GM12801 (cell line): ENCODE measurements around the gene CPNE6.

Experiments
- CTCF ChIP-seq: IDR thresholded peaks from one replicate; pipeline ENCODE4 v1.5.1; 2011; ENCODE audit warnings: control low read depth; ENCODE audit not compliant: insufficient read length; ENCODE audit errors: extremely low read depth

CPNE6 gene

DNA sequence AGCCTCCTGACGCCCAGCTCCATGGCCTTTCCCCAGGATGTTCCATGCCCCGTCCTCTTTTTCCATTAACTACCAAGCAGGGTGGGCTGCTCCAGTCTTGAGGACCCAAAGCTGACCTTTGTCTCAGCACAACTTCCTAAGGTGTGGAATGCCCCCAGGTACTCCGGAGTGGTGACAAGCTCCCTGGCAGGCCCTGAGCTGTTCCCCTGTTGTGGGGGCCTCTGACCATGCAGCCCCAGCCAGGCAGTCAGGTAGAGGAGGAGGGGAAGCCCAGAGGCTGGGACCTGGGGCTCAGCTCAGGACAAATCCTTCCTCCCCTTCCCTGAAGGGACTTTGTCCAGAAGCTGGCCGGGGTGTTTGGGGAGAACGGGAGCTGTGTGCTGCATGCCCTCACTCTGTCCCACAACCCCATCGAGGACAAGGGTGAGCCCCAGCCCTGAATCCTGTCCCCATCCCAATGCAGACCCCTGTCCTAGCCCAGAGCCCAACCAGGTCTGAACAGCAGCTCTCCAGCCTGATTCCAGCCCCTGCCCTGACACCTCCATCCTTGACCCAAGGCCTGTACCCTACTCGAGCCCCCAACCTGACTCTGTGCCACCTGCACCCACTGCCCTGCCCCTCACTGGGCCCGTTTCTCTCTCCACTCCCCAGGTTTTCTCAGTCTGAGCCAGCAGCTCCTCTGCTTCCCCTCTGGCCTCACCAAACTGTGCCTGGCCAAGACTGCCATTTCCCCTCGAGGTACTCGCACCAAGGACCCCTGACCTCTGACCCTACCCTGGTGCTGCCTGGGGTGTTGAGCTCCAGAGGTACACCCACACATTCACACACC, 15.2 kb upstream of the CPNE6 start:
- TF ChIP-seq CTCF = no peak

- no peak for TF ChIP-seq CTCF
Observed at GRCh38 chr14:24056800-24057184, 14.6 kb upstream of the CPNE6 start.

DNA sequence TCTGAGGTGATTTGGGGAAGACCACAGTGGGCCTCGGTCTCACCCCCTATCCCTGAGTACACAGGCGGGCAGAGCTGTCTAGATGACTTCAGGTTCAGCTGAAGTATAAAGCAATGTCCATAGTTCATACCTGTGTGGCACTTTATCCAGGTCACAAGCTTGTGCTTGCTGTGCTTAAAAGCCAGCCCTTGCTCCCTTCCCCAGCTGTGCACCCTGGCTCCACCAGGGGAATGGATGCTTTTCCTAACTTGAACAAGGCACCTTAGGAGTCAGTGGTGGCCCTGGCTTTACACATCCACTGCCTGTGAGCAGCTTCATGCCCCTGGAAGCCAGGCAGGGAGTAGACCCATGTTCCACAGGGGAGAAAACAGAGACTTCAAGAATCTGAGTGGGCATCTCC, 14.1 kb upstream of the CPNE6 start:
- TF ChIP-seq CTCF = no peak

DNA sequence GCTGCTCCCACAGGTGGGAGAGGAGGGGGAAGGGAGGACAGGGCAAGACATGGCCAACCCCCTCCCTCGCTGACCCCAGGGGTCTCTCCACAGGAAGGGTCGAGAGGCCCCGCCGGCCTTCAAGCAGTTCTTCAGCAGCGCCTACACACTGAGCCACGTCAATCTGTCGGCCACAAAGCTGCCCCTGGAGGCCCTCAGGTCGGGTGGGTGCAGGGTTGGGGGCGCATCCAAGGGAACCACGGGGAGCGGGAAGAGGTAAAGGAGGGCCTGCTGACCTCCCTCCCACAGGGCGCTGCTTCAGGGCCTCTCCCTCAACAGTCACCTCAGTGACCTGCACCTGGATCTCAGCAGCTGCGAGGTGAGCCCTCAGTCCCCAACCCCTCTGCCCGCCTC, 13.5 kb upstream of the CPNE6 start:
- no peak for TF ChIP-seq CTCF

DNA sequence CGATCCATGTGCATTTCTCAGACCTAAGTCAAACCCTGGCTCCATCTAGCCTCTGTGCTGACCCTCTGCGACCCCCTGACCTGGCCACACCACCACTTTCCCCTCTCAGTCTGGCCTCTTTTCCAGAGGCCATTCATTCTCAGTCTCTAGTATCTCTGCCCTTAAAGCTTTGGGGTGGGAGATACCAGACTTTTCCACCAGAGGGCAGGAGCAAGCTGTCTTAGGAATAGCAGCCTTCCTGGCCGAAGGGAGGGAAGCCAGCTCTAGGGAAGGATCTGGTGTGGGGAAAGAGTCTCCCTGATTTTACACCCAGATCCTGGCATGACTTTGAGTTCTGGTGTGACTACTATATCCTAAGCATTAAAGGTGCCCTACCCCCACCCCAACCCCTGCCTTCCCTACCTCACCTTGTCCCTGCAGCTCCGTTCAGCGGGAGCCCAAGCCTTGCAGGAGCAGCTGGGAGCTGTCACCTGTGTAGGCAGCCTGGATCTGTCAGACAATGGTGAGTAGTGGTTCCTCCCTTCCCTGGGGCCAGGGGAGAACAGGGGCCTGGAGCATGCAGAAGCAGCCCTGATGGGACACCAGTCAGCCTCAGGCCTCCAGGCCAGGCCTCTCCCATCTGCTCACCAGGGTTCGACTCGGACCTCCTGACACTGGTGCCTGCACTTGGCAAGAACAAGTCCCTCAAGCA, 13.0 kb upstream of the CPNE6 start:
- no peak for TF ChIP-seq CTCF

- no peak for TF ChIP-seq CTCF
Observed at GRCh38 chr14:24058951-24059475, 12.3 kb upstream of the CPNE6 start.

DNA sequence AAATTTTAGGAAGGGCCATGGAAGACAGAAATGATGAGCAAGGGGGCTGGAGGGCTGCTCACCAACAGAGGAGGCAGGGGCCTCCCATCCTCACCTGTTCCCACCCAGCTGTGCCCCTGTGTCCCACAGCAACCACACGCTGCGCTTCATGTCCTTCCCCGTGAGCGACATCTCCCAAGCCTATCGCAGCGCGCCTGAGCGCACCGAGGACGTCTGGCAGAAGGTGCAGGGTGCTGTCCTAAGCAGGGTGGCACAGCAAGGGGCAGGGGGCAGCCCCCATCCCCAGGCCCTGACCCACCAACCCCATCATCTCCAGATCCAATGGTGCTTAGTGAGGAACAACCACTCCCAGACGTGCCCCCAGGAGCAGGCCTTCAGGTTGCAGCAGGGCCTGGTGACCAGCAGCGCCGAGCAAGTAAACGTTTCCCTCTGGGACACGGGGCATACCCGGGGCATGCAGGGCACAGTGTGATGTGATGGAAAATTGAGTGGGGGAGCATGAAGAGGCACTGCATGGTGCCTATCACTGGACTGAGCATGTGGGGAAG, 11.4 kb upstream of the CPNE6 start:
- TF ChIP-seq CTCF = no peak
